ENCODE results near the gene CHSY1.

DNA sequence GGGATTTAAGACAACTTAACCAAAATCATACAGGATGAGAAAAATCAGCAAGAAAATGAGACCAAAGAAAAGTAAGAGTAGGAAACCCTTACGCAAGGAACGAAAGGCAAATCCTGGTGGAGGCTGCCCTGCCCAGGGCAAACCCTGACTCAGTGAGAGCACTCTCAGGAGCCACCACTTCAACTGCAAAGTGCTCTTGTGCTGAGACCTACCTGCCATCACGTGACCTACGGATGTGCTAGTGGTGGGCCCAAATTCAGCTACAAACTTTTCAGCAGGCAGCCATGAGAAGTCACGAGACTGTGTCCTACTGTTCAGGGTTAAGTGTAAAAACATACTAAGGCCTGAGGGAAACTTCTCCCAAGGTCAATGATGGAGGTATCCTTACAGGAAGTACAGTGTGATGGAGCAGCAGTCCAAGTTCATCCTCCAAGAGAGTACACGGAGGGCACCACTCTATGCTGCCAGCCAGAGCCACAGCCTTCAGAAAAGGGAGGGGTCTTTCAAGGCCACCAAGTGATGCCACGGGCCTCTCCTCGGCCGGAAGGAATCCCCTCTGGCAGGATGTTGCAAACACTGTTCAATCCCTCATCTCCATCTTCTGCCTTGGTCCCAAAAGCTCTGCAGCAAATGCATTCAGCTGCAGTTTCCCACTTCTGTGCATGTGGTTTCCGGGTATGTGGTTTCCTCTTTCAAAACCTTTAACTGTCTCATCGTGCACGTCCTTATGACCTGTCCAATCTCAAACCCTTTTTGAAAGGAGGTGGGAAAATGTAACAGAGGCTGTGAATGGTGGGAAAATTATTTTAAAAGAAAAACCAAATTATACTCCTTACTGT lies 9.5 kb downstream of the CHSY1 start:
- TF ChIP-seq TCF12 (IDR thresholded peaks at IDR 0.05; ENCODE audit: low read depth) (no peak), TAF1 (IDR thresholded peaks at IDR 0.05; ENCODE audit: low read depth) (no peak), REST (IDR thresholded peaks at IDR 0.05; ENCODE audit: low read depth) (no peak), EGR1 (IDR thresholded peaks at IDR 0.05) (no peak), TEAD4 (IDR thresholded peaks at IDR 0.05) (no peak), MAX (IDR thresholded peaks at IDR 0.05) (no peak), RAD21 (IDR thresholded peaks at IDR 0.05; ENCODE audit: low read depth) (no peak), YY1 (IDR thresholded peaks at IDR 0.05; ENCODE audit: low read depth) (no peak), EP300 (IDR thresholded peaks at IDR 0.05; ENCODE audit: borderline replicate concordance) (no peak), CEBPB (IDR thresholded peaks at IDR 0.05) (no peak), CREB1 (IDR thresholded peaks at IDR 0.05; ENCODE audit: low read depth) (no peak), FOXM1 (IDR thresholded peaks at IDR 0.05; ENCODE audit: borderline replicate concordance, low read depth) (no peak), NFIC (IDR thresholded peaks at IDR 0.05) (no peak)

All from Ishikawa (cell line).